22Rv1 (cell line): ENCODE measurements around the gene BTBD9.

Source experiments
- H3K27ac ChIP-seq: fragments of 450-650 bp; 2 replicates; pipeline ENCODE4 v1.5.1; 2017
- CTCF ChIP-seq: fragments of 450-650 bp; IDR thresholded peaks from 2 replicates; pipeline ENCODE4 v1.5.1; 2017; ENCODE audit warnings: mild to moderate bottlenecking
- ZFX ChIP-seq: fragments of 450-650 bp; IDR thresholded peaks from 2 replicates; pipeline ENCODE4 v1.6.1; 2017; ENCODE audit warnings: antibody characterized with exemption, borderline replicate concordance

Gene BTBD9

GRCh38 chr6:38172739-38173410, 466.9 kb downstream of the BTBD9 start:
- TF ChIP-seq CTCF (no peak), ZFX (no peak)
- H3K27ac ChIP-seq, result no peak overlapping the region

- H3K27ac ChIP-seq, result no peak overlapping the region
- TF ChIP-seq CTCF (no peak), ZFX (no peak)
These were observed 467.6 kb downstream of the BTBD9 start for GRCh38 chr6:38171997-38172738.

GRCh38 chr6:38170666-38171355, 468.9 kb downstream of the BTBD9 start:
- TF ChIP-seq ZFX (no peak), CTCF (no peak)
- no peak overlapping the region for H3K27ac ChIP-seq

- no peak overlapping the region for H3K27ac ChIP-seq
- TF ChIP-seq ZFX (no peak), CTCF (no peak)
These were observed 469.7 kb downstream of the BTBD9 start for GRCh38 chr6:38169977-38170526.

GRCh38 chr6:38169221-38169976, 470.3 kb downstream of the BTBD9 start:
- no peak overlapping the region for H3K27ac ChIP-seq
- TF ChIP-seq CTCF (no peak), ZFX (no peak)

GRCh38 chr6:38168699-38169098, 471.0 kb downstream of the BTBD9 start:
- no peak overlapping the region for H3K27ac ChIP-seq
- no peak for TF ChIP-seq ZFX
- no peak for TF ChIP-seq CTCF
